Left ventricle myocardium superior (tissue), 1 donor: ENCODE results near the gene SUPT3H. TPM values are rescaled to one million over a fixed set of nuclear protein-coding genes. Genes with fewer than 3 reads are reported as not detected.

Experiments used
- microRNA-seq: library from miRNA; unstranded; fragments of <30 nt; microRNA quantifications from one replicate; pipeline ENCODE4 v1.2.0, GENCODE V29; 2020; ENCODE audit warnings: borderline number of aligned reads
- total RNA-seq: library from RNA; stranded (reverse); fragmentation: NEBNext Ultra II Directional; extraction: Animal tissue kit (Norgen Biotek cat#: 25700); gene quantifications from one replicate; pipeline ENCODE4 v1.2.1, GENCODE V29; 2021
- donor health status: DM: no; HTN: yes; CAD: no; lungs with severe emphysema.

Gene SUPT3H
- total RNA-seq, 1 donor from 2014 or later = 2.8 TPM

Small RNA genes lying within 50 kb of the gene (microRNA-seq; reads per million reads assigned to microRNA genes)
- gene MIR586 = not detected

Other genes with a start within 250 kb of the SUPT3H start
- gene RUNX2, start 49.6 kb downstream of the SUPT3H start, total RNA-seq = 0.79 TPM